IMR-90 (cell line): ENCODE measurements around the gene ACOD1. TPM values are rescaled to one million over a fixed set of nuclear protein-coding genes. Genes with fewer than 3 reads are reported as not detected.

ENCODE experiments used
- ATAC-seq: fragments of 200-7000 bp; cut with Tn5 transposase; 2 replicates; pipeline ENCODE4 v1.9.1; 2020; ENCODE audit warnings: low read depth, mild to moderate bottlenecking, moderate library complexity
- BruUV-seq: library from RNA; stranded (reverse); fragments of 400-500 nt; replicated peaks from 2 replicates; lab custom pipeline; 2021; lab: Mats Ljungman, UMichigan
- CTCF ChIA-PET: fragments of 300-600 bp; formaldehyde crosslinking; extraction: SDS; loops from one replicate; lab custom pipeline; 2021; ENCODE audit warnings: antibody characterized with exemption; lab: Yijun Ruan, JAX
- POLR2A ChIA-PET: fragments of 300-600 bp; sonication (Branson Sonifier 250); formaldehyde crosslinking; loops from one replicate; lab custom pipeline; 2022; ENCODE audit warnings: antibody characterized with exemption; ENCODE audit not compliant: unreplicated experiment; lab: Charles Lee
- DNase-seq: peaks from one replicate; pipeline ENCODE4 v3.0.0; 2013
- H2AFZ ChIP-seq: replicated peaks from 2 replicates; pipeline ENCODE3; 2013; ENCODE audit warnings: low read length, mild to moderate bottlenecking; ENCODE audit not compliant: poor library complexity
- H2AK5ac ChIP-seq: 2 replicates; pipeline ENCODE4 v1.6.1; 2013; ENCODE audit warnings: low read depth, low read length, inconsistent platforms
- H2AK9ac ChIP-seq: replicated peaks from 2 replicates; pipeline ENCODE3; 2013; ENCODE audit warnings: mild to moderate bottlenecking, low read depth, low read length, moderate library complexity; ENCODE audit not compliant: poor library complexity
- H2BK120ac ChIP-seq: 2 replicates; pipeline ENCODE4 v1.6.1; 2013; ENCODE audit warnings: low read depth, low read length, inconsistent platforms
- H2BK15ac ChIP-seq: 3 replicates; pipeline ENCODE4 v1.6.1; 2013; ENCODE audit warnings: low read depth, low read length, inconsistent platforms
- H2BK20ac ChIP-seq: 2 replicates; pipeline ENCODE4 v1.6.1; 2013; ENCODE audit warnings: low read depth, mild to moderate bottlenecking, inconsistent platforms, low read length, moderate library complexity
- H2BK5ac ChIP-seq: 2 replicates; pipeline ENCODE4 v1.6.1; 2013; ENCODE audit warnings: mild to moderate bottlenecking, low read depth, low read length, inconsistent platforms; ENCODE audit not compliant: poor library complexity, severe bottlenecking
- H3K14ac ChIP-seq: replicated peaks from 2 replicates; pipeline ENCODE4 v1.6.1; 2013; ENCODE audit warnings: low read depth, low read length, inconsistent platforms
- H3K18ac ChIP-seq: 2 replicates; pipeline ENCODE4 v1.6.1; 2013; ENCODE audit warnings: low read depth, low read length, control low read depth
- H3K23ac ChIP-seq: 2 replicates; pipeline ENCODE4 v1.6.1; 2013; ENCODE audit warnings: low read depth, low read length, inconsistent platforms
- H3K27ac ChIP-seq: 2 replicates; pipeline ENCODE4 v1.5.1; 2013; ENCODE audit warnings: mild to moderate bottlenecking, control low read depth, low read length; ENCODE audit not compliant: insufficient read depth
- H3K27me3 ChIP-seq: 2 replicates; pipeline ENCODE4 v1.6.1; 2013; ENCODE audit warnings: low read length; ENCODE audit not compliant: control insufficient read depth, insufficient read depth
- H3K36me3 ChIP-seq: 2 replicates; pipeline ENCODE4 v1.6.1; 2013; ENCODE audit warnings: low read length, mixed read lengths; ENCODE audit not compliant: control insufficient read depth, insufficient read depth
- H3K4ac ChIP-seq: 2 replicates; pipeline ENCODE4 v1.6.1; 2013; ENCODE audit warnings: low read depth, low read length, inconsistent platforms
- H3K4me1 ChIP-seq: 2 replicates; pipeline ENCODE4 v1.6.1; 2013; ENCODE audit warnings: low read length, mixed read lengths; ENCODE audit not compliant: control insufficient read depth, insufficient read depth
- H3K4me2 ChIP-seq: 2 replicates; pipeline ENCODE4 v1.6.1; 2013; ENCODE audit warnings: low read depth, mild to moderate bottlenecking, control low read depth, low read length, moderate library complexity
- H3K4me3 ChIP-seq: 2 replicates; pipeline ENCODE4 v1.5.1; 2013; ENCODE audit warnings: low read depth, mild to moderate bottlenecking, control low read depth, low read length, moderate library complexity; ENCODE audit not compliant: insufficient read depth
- H3K56ac ChIP-seq: 2 replicates; pipeline ENCODE4 v1.6.1; 2013; ENCODE audit warnings: low read length, inconsistent platforms; ENCODE audit not compliant: insufficient read depth; ENCODE audit errors: extremely low read depth
- H3K79me1 ChIP-seq, 2 experiments: 2 replicates each; pipeline ENCODE4 v1.6.1; 2013; ENCODE audit warnings: low read length in 2 of 2, inconsistent platforms in 1 of 2, low read depth in 1 of 2
- H3K9ac ChIP-seq: 2 replicates; pipeline ENCODE4 v1.6.1; 2013; ENCODE audit warnings: low read depth, low read length, control low read depth
- H3K9me1 ChIP-seq: 2 replicates; pipeline ENCODE4 v1.6.1; 2013; ENCODE audit warnings: low read length, inconsistent platforms; ENCODE audit not compliant: insufficient read depth
- H3K9me3 ChIP-seq: 2 replicates; pipeline ENCODE4 v1.6.1; 2013; ENCODE audit warnings: low read length; ENCODE audit not compliant: control insufficient read depth, insufficient read depth
- H4K20me1 ChIP-seq: 2 replicates; pipeline ENCODE4 v1.6.1; 2013; ENCODE audit warnings: low read length, inconsistent platforms; ENCODE audit not compliant: insufficient read depth
- H4K5ac ChIP-seq: 2 replicates; pipeline ENCODE4 v1.6.1; 2013; ENCODE audit warnings: mild to moderate bottlenecking, low read depth, low read length, control low read depth
- H4K8ac ChIP-seq, 2 experiments: 2 replicates each; pipeline ENCODE4 v1.6.1; 2013; ENCODE audit warnings: low read depth in 2 of 2, low read length in 2 of 2, control low read depth in 1 of 2, inconsistent platforms in 1 of 2
- H4K91ac ChIP-seq: 2 replicates; pipeline ENCODE4 v1.6.1; 2013; ENCODE audit warnings: low read depth, low read length, inconsistent platforms; ENCODE audit not compliant: insufficient read depth
- BHLHE40 ChIP-seq: fragments of 150-350 bp; IDR thresholded peaks from 2 replicates; pipeline ENCODE4 v1.6.1; 2016; ENCODE audit warnings: mild to moderate bottlenecking, low read depth, low read length
- CEBPB ChIP-seq: IDR thresholded peaks from 2 replicates; pipeline ENCODE4 v1.6.1; 2012; ENCODE audit warnings: low read depth, low read length, improper control_type of control experiment
- CHD1 ChIP-seq: IDR thresholded peaks from 2 replicates; pipeline ENCODE4 v1.6.1; 2012; ENCODE audit warnings: low read depth, low read length, improper control_type of control experiment
- FOS ChIP-seq: fragments of 150-350 bp; IDR thresholded peaks from 2 replicates; pipeline ENCODE4 v1.6.1; 2016; ENCODE audit warnings: low read depth, low read length
- MAZ ChIP-seq: IDR thresholded peaks from 2 replicates; pipeline ENCODE4 v1.6.1; 2012; ENCODE audit warnings: low read depth, mild to moderate bottlenecking, low read length, improper control_type of control experiment, moderate library complexity, borderline replicate concordance
- MXI1 ChIP-seq: IDR thresholded peaks from 2 replicates; pipeline ENCODE4 v1.6.1; 2012; ENCODE audit warnings: low read depth, mild to moderate bottlenecking, low read length, moderate library complexity, borderline replicate concordance
- NFE2L2 ChIP-seq: fragments of 150-350 bp; IDR thresholded peaks from 2 replicates; pipeline ENCODE4 v1.6.1; 2016; ENCODE audit warnings: low read depth, mild to moderate bottlenecking, low read length
- RAD21 ChIP-seq: IDR thresholded peaks from 2 replicates; pipeline ENCODE4 v1.6.1; 2012; ENCODE audit warnings: low read length, improper control_type of control experiment
- RCOR1 ChIP-seq: IDR thresholded peaks from 2 replicates; pipeline ENCODE4 v1.6.1; 2012; ENCODE audit warnings: mild to moderate bottlenecking, low read length, improper control_type of control experiment; ENCODE audit not compliant: insufficient replicate concordance
- RFX5 ChIP-seq: IDR thresholded peaks from 2 replicates; pipeline ENCODE4 v1.8.0; 2012; ENCODE audit warnings: low read depth, mild to moderate bottlenecking, low read length, moderate library complexity
- SMC3 ChIP-seq: fragments of 150-350 bp; IDR thresholded peaks from 2 replicates; pipeline ENCODE4 v1.6.1; 2016; ENCODE audit warnings: low read depth, mild to moderate bottlenecking, antibody characterized with exemption, low read length, moderate library complexity
- WGBS, 2 experiments: methylation state at CpG; one replicate each; pipeline versions ENCODE4 v1.1.5 to v1.1.7; 2013; ENCODE audit warnings: missing lambda C conversion rate in 2 of 2; ENCODE audit not compliant: insufficient read length in 1 of 2; ENCODE audit errors: extremely low coverage in 2 of 2; 5-methylcytosine and 5-hydroxymethylcytosine counted together
- dilution Hi-C: fragments of 300-500 bp; cut with HindIII; formaldehyde crosslinking; loops from one replicate; pipeline ENCODE4 v1.14.3; 2018; ENCODE audit warnings: low sequenced_read_pairs; ENCODE audit not compliant: unreplicated experiment
- in situ Hi-C: fragments of 300-500 bp; cut with MboI; formaldehyde crosslinking; loops from 3 replicates; pipeline ENCODE4 v1.14.3; 2019; ENCODE audit warnings: low sequenced_read_pairs, inconsistent platforms, mixed read lengths
- intact Hi-C: fragments of 100-400 bp; cut with micrococcal nuclease; formaldehyde crosslinking; loops from 2 replicates; pipeline ENCODE4 v1.10.0; 2022
- polyA plus RNA-seq, 3 experiments: library from polyadenylated mRNA; depleted of rRNA; stranded (reverse); fragments of >200 nt; gene quantifications; 2 replicates each; pipeline ENCODE4 v1.2.3, GENCODE V29; 2012; ENCODE audit warnings: low replicate concordance in 1 of 3
- total RNA-seq: library from RNA; depleted of rRNA; stranded (reverse); fragments of >200 nt; gene quantifications from 2 replicates; pipeline ENCODE4 v1.2.3, GENCODE V29; 2012
- TF ChIP-seq, protein P1 (sequence below): fragments of 150-350 bp; IDR thresholded peaks from 2 replicates; pipeline ENCODE4 v1.6.1; 2016; ENCODE audit warnings: low read depth, mild to moderate bottlenecking, low read length, moderate library complexity, borderline replicate concordance
- TF ChIP-seq, protein P2 (sequence below): fragments of 150-350 bp; IDR thresholded peaks from 2 replicates; pipeline ENCODE4 v1.6.1; 2017; ENCODE audit warnings: mild to moderate bottlenecking, antibody characterized with exemption, low read length, low read depth
- TF ChIP-seq, protein P3 (sequence below): conservative IDR thresholded peaks from 2 replicates; pipeline ENCODE4 v1.5.1; 2012; ENCODE audit warnings: mild to moderate bottlenecking, low read depth, low read length, improper control_type of control experiment

ACOD1 gene
- total and polyA plus RNA-seq, 2 of the 4 experiments (the other 2 are of a cell fraction): not detected

DNA sequence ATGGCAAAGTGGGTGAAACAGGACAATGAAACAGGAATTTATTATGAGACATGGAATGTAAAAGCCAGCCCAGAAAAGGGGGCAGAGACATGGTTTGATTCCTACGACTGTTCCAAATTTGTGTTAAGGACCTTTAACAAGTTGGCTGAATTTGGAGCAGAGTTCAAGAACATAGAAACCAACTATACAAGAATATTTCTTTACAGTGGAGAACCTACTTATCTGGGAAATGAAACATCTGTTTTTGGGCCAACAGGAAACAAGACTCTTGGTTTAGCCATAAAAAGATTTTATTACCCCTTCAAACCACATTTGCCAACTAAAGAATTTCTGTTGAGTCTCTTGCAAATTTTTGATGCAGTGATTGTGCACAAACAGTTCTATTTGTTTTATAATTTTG is 52.2 kb downstream of the ACOD1 start:
- H3K4me2 ChIP-seq: no peak overlapping the region
- no peaks in the 10 kb centered on the region for H3K9me3 ChIP-seq
- dilution Hi-C loops: no loop called here

More for the DNA sequence above, 52.2 kb downstream of the ACOD1 start:
- Histone ChIP-seq H2BK120ac (no peak overlapping the region), H2AFZ (no peak overlapping the region), H3K18ac (no peak overlapping the region), H4K20me1 (peaks cover 3% of the 10 kb centered on the region; the same call in 1 of the 2 replicates), H2BK20ac (no peak overlapping the region), H2AK9ac (no peak overlapping the region), H3K79me1 (peaks cover 10 to 22% of the 10 kb centered on the region in 2 experiments), H3K9ac (no peak overlapping the region), H3K36me3 (peaks cover 20% of the 10 kb centered on the region), H3K4ac (no peak overlapping the region), H4K5ac (no peak overlapping the region), H2BK15ac (no peak overlapping the region), H2BK5ac (no peak overlapping the region), H3K14ac (no peak overlapping the region), H3K56ac (no peak overlapping the region), H3K27me3 (no peaks in the 10 kb centered on the region), H2AK5ac (no peak overlapping the region), H3K27ac (no peak overlapping the region), H3K23ac (no peak overlapping the region), H3K9me1 (peaks cover 3% of the 10 kb centered on the region; the same call in 1 of the 2 replicates), H3K4me1 (no peaks in the 10 kb centered on the region), H4K8ac (no peak overlapping the region), H3K4me3 (no peak overlapping the region), H4K91ac (no peak overlapping the region)
- intact Hi-C loops (no loop called here), in situ Hi-C loops (no loop called here)
- no CpG with 5 or more reads among the region's 1 CpG for WGBS, 2 experiments
- POLR2A ChIA-PET: no interaction called here
- BruUV-seq: no TSS peak
- CTCF ChIA-PET: interaction anchor here (0.7 kb wide), 1 partner anchor 332 kb away, joined by 3 read pairs; no protein-coding TSS in a partner anchor
- no peak for DNase-seq
- no peak for ATAC-seq
- TF ChIP-seq RAD21 (no peak), BHLHE40 (no peak), RFX5 (no peak), NFE2L2 (no peak), SMC3 (no peak), MXI1 (no peak), CHD1 (no peak), MAZ (no peak), RCOR1 (no peak), CEBPB (no peak), FOS (no peak)
- TF ChIP-seq, protein P1, sequence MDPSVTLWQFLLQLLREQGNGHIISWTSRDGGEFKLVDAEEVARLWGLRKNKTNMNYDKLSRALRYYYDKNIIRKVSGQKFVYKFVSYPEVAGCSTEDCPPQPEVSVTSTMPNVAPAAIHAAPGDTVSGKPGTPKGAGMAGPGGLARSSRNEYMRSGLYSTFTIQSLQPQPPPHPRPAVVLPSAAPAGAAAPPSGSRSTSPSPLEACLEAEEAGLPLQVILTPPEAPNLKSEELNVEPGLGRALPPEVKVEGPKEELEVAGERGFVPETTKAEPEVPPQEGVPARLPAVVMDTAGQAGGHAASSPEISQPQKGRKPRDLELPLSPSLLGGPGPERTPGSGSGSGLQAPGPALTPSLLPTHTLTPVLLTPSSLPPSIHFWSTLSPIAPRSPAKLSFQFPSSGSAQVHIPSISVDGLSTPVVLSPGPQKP: no peak
- TF ChIP-seq, protein P2, sequence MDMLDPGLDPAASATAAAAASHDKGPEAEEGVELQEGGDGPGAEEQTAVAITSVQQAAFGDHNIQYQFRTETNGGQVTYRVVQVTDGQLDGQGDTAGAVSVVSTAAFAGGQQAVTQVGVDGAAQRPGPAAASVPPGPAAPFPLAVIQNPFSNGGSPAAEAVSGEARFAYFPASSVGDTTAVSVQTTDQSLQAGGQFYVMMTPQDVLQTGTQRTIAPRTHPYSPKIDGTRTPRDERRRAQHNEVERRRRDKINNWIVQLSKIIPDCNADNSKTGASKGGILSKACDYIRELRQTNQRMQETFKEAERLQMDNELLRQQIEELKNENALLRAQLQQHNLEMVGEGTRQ: no peak
- TF ChIP-seq, protein P3, sequence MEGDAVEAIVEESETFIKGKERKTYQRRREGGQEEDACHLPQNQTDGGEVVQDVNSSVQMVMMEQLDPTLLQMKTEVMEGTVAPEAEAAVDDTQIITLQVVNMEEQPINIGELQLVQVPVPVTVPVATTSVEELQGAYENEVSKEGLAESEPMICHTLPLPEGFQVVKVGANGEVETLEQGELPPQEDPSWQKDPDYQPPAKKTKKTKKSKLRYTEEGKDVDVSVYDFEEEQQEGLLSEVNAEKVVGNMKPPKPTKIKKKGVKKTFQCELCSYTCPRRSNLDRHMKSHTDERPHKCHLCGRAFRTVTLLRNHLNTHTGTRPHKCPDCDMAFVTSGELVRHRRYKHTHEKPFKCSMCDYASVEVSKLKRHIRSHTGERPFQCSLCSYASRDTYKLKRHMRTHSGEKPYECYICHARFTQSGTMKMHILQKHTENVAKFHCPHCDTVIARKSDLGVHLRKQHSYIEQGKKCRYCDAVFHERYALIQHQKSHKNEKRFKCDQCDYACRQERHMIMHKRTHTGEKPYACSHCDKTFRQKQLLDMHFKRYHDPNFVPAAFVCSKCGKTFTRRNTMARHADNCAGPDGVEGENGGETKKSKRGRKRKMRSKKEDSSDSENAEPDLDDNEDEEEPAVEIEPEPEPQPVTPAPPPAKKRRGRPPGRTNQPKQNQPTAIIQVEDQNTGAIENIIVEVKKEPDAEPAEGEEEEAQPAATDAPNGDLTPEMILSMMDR: no peak
